GM18508 (cell line): ENCODE results near the gene DHRS1.

Experiments used
- ATAC-seq: cut with Tn5 transposase; IDR thresholded peaks from one replicate; pipeline ENCODE4 v1.9.1; 2021; ENCODE audit warnings: moderate number of reproducible peaks; ENCODE audit not compliant: insufficient read depth, unreplicated experiment

The DHRS1 gene

DNA sequence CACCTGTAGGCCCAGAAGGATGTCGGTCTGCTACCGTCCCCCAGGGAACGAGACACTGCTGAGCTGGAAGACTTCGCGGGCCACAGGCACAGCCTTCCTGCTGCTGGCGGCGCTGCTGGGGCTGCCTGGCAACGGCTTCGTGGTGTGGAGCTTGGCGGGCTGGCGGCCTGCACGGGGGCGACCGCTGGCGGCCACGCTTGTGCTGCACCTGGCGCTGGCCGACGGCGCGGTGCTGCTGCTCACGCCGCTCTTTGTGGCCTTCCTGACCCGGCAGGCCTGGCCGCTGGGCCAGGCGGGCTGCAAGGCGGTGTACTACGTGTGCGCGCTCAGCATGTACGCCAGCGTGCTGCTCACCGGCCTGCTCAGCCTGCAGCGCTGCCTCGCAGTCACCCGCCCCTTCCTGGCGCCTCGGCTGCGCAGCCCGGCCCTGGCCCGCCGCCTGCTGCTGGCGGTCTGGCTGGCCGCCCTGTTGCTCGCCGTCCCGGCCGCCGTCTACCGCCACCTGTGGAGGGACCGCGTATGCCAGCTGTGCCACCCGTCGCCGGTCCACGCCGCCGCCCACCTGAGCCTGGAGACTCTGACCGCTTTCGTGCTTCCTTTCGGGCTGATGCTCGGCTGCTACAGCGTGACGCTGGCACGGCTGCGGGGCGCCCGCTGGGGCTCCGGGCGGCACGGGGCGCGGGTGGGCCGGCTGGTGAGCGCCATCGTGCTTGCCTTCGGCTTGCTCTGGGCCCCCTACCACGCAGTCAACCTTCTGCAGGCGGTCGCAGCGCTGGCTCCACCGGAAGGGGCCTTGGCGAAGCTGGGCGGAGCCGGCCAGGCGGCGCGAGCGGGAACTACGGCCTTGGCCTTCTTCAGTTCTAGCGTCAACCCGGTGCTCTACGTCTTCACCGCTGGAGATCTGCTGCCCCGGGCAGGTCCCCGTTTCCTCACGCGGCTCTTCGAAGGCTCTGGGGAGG lies 11.3 kb upstream of the DHRS1 start, which contains the start of gene LTB4R:
TSS of gene LTB4R (plus strand) at position 857 of the 959 bp plus-strand sequence. CDS start 4,150 bp downstream, outside the sequence.
- ATAC-seq: no peak

DNA sequence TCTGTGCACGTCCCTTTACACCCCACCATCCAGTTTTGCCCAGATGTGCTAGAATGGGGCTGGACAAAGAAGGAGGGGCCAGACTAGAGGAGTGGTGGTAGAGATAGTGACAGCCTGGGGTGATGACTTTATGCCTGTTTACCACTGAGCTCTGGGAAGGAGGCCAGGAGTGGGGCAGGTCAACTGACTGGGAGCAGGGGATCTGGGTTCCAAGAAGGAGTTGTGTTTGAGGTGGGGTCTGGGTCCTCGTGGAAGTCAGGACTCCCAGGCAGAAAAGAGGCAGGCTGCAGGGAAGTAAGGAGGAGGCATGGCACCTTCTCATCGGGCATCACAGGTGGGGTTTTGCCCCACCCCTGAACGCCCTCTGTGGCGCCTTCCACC lies 10.7 kb upstream of the DHRS1 start:
- no peak for ATAC-seq

DNA sequence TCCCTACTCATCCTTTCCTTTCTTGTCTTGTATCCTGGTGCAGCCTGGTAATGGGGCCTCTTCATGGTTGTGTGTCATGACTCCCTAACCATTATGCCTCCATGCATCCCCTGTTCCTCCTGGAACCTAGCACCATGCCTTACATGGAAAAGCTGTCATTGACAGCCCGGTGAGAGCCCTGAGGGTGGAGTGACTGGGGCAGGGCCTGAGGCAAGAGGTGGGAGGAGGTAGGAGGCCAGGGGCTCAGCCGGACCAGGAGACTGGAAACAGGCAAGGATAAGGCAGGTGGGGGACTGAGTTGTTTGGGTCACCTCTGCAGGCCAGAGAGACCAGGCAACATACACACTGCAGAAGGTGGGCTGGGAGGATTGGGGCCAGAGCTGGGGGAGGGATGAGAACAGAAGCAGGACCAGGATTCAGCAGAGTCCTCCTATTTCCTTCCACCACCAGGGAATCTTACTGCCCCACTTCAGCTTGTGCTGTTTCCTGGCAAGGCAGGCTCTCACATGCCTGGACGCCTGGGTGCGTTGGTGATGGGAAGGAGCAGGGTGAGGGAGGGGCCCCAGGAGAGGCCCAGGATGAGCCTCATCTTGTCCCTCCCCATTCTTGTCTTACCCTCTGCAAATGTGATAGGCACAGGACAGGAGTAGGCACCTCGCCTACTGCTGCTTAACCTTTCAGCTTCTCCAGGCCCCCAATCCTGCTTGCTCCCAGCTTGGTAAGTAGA lies 10.1 kb upstream of the DHRS1 start, which contains the start of gene LTB4R2:
TSS of gene LTB4R2 (plus strand) at position 603 of the 727 bp plus-strand sequence. CDS start 525 bp downstream, outside the sequence.
- ATAC-seq: no peak

DNA sequence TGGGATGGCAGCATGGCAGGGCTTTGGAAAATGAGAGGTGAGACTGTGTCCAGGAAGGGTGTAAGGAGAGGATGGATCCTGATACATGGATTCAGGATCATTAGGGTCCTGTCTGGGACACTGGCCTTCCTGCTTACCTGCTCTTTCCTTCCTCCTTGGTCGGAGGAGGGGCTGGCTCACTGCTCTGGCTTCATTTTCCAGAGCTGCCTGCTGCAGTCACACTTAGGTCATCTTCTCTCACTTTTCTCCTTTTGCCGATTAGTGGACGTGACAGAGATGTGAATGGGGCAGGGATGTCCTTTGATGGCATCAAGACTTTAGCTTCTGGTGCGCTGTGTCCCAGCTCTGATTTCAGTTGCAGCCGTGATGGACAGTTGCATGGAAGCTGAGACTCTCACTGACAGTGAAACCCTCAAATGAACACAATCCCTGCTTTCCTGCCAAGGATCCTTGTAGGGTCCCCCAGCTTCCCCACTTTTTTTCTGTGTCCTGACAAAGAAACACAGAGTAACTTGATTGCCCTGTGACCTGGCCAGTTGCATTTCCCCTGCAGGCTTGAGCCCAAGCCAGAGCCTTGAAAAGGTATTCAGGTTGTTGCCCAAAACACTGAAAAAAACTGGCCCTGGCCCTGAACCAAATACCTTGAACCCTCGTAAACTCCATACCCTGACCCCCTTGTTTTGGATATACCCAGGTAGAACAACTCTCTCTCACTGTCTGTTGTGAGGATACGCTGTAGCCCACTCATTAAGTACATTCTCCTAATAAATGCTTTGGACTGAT lies 9.0 kb upstream of the DHRS1 start:
- ATAC-seq: no peak

DNA sequence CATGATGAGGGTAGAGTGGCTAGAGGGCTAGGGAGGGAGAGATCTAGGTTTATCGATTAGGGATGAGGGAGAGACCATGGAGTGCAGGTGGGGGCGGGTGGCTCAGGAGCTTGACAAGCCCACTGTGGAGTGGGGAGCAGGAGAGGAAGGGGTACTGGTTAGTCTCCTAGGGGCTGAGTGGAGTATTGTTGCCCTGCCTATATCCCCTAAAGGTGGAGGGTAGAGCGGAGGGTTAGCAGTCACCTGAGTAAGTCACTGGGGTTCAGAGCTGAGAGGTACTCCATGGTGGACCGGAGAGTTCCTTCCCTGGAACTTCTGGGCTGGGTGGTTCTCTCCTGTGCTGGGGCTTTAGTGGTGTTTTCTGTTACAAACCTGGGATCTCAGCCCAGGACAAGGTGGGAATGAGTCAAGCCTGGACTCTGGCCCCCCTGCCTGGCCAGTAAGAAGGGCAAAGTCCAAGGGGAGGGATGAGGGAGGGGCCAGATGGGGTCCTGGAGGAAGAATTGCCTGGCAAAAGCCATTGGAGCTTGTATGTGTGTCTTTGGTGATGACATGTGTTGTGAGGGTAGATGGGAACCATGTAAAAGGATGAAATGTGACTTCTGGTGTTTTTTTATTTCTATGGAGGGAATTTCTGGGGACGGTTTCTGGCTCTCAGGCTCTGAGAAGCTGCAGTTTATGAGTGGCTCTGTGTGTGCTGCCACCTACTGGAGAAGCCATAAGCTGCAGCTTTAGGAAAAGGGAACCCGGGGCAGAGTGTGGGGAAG lies 8.2 kb upstream of the DHRS1 start, which contains the start of gene CIDEB:
TSS of gene CIDEB (minus strand) at position 403 of the 767 bp plus-strand sequence. CDS start at position 284, 119 bp downstream.
- ATAC-seq: no peak

DNA sequence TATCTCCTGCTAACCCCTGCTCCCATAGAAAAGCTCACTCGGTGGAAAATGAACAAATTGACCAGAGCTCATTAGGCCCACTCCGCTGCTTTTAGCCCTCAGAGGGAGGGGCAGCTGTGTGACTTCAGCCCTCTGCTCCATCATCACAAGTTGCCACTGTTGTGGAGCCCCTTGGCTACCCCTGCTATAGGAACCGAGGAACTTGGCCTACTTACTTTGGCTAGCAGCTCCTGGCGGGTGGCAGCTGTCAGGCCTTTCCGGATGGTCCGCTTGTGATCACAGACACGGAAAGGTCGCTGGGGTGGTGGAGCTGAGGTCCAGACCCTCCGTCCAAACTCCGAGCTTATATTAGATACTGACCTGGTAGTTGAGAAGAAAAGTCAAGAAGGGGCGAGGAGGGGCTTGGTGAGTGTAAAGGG lies 7.6 kb upstream of the DHRS1 start:
- no peak for ATAC-seq

DNA sequence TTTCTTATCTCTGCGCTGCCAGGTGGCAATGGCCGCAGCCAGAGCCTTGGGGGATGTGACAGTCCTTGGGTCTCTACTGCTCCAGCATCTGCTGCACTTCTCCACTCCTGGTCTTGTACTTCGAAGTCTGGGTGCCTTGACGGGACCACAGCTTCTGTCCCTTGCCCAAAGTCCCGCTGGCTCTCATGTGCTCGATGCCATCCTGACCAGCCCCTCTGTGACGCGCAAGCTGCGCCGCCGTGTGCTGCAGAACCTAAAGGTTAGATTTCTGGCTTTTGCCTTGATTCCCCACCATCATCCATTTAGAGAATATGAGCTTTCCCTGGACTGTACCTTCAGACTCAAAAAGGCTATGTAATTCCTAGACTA lies 4.4 kb upstream of the DHRS1 start:
- no peak for ATAC-seq

DNA sequence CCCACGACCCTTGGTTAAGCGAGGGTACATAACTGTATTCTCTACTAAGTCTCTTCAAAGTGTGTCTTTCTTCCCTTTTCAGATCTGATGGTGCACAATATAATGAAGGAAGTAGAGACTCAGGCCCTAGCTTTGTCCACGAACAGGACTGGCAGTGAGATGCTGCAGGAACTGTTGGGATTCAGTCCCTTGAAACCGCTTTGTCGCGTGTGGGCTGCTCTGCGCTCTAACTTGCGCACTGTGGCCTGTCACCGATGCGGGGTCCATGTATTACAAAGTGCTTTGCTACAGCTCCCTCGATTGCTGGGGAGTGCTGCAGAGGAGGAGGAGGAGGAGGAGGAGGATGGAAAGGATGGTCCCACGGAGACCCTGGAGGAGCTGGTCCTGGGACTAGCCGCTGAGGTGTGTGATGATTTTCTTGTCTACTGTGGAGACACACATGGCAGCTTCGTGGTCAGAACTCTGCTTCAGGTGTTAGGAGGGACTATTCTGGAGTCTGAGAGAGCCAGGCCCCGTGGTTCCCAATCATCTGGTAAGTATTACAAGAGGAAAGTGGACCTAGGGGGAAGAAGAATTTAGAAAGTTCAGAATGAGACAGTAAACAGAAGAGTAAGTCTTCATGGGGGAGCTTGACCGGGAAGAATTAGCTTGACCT lies 873 bp upstream of the DHRS1 start:
- no peak for ATAC-seq

DNA sequence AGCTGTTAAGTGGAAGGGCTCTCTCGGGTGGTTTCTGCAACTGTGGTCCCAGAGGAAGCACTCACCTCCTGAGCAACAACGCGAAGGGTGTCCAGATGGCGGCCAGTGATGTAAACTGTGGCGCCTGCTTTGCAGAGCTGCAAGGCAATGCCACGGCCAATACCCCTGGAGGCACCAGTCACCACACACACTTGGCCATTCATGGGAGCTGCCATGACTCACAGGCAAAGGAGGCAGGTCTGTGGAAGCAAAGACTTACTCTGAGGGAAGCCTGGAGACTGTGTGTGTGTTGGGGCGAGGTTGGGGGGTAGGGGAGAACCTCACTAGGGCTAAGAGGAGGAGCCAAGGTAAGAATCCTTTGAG lies 707 bp downstream of the DHRS1 start:
- no peak for ATAC-seq

DNA sequence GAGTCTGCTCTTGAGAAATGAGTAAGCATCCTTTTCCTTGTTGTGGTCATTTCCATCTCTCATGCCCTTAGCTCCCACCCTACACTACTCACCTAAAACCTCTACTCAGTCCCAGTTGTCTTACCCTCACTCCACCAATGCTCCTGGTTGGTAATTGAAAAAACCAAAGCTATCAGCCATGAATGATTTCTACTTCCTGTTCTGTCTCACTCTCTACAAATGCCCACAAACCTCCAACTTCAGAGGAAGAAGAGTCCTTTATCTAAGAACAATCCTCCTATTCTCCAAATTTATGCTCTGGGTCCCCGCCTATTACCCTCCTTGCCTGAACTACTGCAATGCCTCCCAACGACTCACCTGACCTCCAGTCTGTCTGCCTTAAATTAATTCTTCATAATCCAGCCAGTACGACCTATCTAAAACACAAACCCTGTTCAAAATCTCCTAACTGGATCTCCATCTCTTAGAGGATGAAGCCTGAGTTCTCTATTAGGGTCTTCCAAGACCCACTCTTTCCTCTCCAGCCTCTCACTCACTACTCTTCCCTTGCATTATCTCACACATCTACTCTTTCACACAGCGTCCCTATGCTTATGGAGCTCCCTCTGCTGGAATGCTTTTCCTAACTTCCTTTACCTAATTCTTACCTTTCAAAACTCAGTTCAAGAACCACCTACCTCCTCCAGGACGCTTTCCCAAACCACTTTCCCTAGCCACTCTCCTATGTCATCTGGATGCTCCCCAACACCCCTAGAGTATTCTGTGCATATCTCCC lies 2.2 kb downstream of the DHRS1 start:
- no peak for ATAC-seq

DNA sequence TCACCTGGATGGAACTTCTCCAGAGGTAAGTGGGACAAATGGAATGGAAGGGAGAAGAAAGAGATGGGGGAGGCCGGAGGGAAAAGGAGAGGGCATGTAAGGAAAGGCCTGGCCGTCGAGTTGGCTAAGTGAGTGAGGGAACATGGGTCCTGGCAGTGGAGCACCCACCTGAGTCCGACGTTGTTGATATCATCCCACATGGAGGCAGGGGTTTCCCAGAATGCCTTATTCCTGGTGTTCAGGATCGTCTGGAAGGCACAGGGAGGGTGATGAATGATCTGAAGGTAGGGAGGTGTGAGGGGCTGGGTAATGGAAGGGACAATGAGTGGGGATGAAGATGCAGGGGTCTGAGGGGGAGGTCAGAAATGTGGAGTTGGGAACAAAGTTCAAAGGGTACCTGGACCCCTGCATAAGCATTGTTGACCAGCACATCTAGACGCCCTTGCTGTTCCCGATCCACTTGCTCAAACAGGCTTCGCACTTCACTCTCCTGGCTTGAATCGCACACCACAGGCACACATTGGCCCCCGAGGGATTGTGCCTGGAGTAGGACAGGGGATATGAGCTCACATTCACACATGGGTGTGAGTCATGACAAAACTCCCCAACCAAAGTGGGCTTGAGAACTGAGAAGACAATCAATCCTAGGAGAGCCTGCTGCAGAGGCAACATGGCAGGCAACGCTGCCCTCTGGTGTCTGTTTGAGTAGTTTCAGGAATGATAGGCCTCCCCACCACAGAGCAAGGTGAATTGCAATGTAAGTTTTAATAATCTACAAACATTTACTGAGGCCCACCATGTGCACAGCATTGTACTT lies 3.0 kb downstream of the DHRS1 start:
- no peak for ATAC-seq

DNA sequence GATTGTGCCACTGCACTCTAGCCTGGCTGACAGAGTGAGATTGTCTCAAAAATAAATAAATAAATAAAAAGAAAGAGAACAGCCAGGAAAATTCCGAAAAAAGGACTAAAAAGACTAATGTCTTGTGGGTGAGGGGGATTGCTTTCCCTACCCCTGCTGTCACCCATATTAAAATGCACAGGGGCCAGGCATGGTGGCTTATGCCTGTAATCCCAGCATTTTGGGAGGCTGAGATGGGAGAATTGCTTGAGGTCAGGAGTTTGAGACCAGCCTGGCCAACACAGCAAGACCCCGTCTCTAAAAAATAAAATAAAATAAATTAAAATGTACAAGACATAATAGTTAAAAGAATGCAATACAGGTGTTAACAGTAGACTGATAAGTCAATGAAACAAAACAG lies 6.1 kb downstream of the DHRS1 start:
- no peak for ATAC-seq

DNA sequence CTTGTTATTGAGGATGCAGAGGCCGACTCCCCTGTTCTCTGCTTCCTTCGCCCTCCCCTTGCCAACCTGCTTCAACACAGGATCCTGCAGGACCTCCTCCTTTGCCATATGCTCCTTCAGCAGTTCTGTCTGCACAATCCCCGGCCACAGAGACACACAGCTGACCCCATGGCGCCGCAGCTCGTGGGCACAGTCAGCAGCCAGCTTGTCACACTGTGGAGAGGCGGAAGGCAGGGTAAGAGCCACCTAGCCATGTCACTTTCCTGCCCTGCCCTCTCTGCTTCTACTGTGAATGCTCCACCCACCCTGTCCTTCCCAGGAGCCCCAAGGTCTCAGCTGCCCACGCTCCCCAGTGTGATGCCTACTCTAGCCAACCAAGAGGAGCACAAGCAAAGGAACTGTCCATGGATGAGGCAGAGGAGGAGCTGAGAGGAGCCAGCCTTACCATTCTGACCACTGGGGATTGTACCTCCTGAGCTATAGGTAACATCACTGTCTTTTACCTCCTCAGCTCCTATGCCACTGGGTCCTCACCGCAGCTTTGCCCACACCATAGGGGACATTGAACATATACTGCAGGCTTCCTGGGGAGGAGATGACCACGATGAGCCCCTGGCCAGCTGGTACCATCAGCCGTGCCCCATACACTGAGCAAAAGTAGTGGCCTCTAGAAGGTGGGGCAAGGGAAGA lies 7.3 kb downstream of the DHRS1 start:
- no peak for ATAC-seq

DNA sequence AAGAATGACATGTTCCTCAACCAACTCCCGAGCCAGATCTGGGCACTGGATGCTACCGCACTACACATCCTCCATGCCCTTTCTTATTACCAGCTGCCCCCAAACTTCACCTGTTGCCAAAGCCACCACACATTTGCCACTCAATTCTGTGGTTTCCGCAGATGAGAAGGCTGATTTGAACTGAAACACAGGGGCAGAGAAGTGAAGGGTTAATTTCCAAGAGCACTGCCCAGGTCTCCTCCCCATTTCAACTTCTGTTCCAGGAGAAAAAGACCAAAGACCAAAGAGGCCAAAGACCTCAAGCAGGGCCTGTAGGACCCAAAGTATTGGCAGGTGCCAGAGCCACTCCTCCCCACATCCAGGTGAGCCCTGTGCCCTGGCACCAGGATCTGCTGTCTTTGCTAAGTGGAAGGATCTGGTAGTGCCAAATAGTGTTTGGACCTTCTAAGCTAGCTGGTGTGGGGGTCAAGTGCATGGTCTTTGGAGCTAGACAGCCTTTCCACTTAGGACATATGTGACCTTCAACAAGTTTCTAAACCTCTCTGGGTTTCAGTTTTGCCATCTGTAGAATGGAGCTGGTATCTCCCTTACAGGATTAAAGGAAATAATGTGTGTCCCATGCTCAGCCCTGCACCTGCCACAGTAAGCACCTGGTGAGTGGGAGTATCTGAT lies 8.0 kb downstream of the DHRS1 start:
- ATAC-seq: no peak

DNA sequence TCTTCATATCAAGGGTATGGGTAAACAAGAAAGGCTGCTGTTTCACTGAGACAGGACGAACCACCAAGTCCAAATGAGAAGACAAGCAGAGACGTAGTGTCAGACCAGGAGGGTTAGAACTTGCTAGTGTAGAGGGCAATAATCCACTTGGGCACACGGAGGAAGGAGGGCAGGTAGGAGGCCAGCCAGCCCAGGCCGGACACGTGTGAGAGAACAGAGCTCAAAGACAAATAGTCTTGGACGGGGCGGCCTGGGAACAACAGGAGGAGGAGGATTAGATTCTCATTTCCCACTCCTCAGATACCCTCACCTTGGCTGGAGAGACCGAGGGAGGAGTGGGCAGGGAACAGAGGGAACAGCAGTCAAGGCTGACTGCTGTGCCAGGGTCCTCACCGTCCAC lies 8.8 kb downstream of the DHRS1 start:
- ATAC-seq: no peak

DNA sequence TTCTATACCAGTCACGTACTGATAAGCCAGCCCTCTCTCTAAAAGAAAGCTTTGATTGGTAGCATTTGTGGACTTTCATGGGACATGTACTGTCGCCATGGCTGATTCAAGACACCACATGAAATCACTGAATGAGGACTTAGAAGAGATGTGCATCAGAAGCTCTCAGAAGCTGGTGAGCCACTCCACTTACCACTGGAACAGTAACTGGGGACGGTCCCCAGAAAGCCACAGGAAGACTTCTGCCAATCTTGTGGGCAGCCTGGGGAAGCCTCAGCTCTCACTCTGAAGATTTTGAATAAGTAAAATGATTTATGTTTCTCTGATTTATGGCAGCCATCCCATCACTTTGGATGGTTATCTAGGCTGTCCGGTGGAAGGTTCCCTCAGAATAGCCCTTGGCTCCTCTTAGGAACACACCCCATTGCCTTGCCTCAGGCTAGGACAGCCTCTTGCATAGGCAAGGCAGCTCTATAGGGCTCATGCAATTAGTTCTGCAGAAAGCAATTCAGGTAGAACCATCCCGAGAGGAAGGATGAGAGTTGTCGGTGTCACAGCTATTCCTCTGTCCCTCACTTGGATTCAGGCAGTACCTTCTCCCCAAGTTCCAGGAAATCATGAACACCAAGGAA lies 9.8 kb downstream of the DHRS1 start:
- no peak for ATAC-seq
